HG02885 (cell line): ENCODE measurements around the gene SETD6.
"Not testable (repeated sequence)": the region's sequence is repeated elsewhere in the genome, so short reads cannot be mapped to it uniquely, and the experiment has no call there.

ENCODE experiments used
- ATAC-seq: cut with Tn5 transposase; IDR thresholded peaks from one replicate; pipeline ENCODE4 v1.9.1; 2021; ENCODE audit warnings: mild to moderate bottlenecking; ENCODE audit not compliant: unreplicated experiment, poor library complexity

SETD6 gene

DNA sequence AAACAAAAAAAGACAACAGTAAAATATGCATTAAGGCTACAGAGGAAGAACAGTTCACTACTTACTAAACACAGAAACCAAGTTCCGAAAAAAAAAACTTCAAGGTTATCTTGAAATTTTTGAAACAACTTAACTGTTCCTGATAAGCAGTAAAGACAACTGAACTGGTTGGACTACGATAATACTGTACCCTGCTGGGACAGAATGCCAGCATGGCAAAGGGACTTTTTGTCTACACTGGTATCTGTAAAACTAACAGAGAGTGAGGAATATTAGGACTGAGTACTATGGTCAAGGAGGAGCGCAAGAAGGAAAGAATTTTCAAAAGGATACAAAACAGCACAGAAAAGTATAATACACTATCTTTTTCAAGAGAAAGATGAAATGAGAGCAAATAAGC is 19.8 kb downstream of the SETD6 start:
- no peak for ATAC-seq

DNA sequence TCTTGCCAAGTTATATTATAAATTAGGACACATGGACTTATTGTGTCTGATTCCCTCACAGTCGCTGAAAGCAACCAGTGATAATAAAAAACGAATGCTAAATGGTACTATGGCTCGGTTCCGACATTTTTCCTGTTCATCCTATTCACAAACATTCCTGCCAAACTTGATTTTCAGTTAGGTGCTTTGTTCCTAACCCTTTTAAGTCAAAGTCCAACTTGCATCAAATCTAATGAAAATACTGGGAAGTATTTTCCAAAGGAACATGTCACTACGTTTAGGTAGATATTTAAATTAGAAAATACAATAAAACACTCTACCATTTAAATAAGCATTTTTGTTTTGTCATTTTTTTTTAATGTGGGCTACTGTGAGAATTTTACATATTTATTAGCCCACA is 21.0 kb downstream of the SETD6 start:
- ATAC-seq: no peak

DNA sequence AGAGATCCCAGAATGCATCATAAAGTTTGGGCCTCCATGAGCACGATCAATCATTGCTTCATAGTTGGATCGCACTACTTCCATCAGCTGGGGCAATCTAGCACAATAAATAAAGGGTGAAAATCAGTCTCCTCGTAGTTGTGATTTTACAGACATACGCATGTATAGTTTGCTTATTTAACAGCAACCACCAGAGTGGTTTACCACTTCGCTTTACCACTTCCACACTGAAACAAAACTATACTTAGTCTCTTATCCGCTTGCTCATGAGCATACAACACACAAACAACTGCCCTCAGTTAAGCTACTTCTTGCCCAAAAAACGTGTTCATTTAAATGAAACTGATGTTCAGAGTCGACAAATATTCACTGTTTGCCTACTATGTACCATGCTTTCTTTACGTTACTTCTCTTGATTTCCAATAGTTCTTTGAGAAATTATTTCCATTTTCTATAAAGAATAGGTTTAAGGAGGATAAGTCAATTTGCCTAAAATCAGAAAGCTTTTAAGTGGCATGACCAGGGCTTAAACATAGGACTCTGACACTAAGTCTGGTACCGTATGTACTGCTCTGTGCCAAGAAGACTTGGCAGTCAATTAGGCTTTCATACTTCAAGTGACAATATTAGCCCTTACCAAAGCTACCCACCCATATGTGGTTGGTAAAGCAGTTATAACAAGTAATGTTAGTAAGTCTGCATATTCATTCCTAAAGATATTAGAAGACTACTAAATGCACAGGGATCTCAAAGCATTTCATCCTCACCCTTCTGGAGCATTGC is 22.0 kb downstream of the SETD6 start:
- ATAC-seq: no peak

DNA sequence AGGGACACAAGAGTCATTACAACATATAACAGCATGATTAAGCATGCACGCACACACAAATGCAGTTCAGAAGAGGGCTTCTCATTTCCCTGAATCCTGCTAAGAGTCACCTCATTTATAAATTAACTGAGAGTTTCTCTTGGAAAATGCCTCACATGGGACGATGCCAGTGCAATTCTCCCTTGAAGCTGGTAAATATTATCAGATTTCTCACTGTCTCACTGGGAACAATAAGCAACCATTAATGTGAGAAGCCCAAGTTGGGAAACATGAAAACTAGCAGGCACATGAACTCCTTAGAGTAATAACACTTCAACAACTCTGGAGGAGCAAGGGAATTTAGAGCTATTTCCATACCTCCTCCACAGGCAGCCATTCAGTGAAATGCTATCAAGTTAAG is 26.4 kb downstream of the SETD6 start:
- no peak for ATAC-seq

DNA sequence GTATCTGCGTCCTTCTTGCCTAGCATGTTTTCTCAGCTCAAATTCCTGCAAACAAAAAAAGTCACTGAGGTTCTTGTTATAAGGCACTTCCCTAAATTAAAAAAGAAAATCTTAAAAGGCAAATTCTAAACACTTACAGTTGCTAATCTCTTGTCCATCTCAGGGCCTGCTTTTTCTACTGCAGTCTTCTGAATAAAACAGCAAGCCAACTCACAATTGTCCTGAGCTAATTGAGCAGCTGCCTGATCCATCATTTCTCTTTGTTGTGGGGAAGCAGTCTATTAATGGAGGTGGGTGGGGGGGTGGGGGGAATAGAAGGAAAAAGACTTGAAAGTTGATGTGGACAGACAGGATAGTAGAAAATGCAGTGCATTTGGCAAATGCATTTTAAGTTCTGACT is 27.0 kb downstream of the SETD6 start:
- no peak for ATAC-seq

DNA sequence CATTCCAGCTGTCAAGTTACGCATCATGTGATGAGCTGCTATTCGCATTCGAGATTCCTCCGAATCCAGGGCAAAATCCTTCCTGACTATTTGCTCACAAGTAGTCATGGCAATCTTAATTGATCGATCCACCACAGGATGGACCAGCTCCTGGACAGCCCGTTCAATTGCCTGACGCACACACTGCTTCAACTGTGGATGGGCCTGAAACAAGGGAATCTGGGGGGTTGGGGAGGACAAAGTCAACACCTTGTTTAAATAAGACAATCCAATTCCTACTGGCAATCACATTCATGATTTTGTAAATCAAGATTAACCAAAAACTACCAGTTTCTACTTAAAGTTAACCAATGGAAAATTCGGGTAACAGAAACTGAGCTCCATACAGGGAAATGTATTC is 28.4 kb downstream of the SETD6 start:
- no peak for ATAC-seq

DNA sequence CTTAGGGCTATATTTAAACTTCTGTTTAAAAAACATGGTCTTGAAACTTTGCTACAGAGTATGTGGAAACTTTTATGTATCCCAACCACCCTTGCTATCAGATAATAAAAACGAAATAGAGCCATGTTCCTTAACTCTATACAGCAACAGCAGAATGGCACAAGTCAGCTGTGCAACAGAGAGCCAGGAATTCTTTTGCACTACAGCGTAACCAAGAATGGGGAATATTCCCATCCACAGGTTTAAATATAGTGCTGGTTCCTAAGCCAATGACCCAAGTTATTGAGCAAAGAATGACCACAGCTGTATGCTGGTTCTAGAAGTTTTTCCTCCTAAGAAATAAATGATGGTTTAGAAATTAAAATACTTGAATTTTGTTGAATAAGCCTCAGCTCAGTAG is 33.1 kb downstream of the SETD6 start:
- ATAC-seq: no peak

DNA sequence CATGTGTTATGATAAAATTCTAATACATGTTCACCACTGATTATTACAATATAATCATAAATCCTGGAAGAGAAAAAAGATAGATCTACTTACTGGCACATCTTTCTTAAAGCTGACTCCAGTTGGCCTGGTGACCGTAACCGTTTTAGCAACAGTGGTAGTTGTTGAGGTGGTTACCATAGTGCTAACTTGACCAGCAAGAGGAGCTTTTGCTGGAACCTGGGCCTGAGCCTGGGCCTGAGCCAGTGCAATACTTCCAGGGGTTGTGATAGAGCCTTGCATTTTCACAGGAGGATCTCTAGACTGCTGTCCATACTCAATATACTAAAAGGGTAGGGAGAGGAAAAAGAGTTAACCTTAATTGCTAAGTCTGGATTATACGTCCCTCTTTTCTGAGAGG is 36.2 kb downstream of the SETD6 start:
- ATAC-seq: no peak

DNA sequence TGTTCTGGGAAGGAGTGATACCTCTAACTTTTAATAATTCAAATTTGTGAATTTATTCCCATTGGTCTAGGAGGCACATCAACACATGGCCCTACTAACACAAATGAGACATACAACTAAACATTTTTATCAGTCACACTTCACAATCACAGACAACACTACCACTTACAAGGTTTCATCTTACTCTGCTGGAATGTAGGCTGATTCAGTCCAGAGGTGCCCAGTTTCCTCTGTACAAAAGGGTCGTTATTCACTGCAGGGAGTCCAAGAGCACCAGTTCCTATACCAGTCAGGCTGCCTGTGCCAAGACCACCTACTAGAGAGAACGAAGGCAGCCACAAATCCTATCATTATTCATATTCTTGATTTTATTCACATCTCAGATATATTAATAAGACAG is 41.4 kb downstream of the SETD6 start:
- ATAC-seq: no peak

DNA sequence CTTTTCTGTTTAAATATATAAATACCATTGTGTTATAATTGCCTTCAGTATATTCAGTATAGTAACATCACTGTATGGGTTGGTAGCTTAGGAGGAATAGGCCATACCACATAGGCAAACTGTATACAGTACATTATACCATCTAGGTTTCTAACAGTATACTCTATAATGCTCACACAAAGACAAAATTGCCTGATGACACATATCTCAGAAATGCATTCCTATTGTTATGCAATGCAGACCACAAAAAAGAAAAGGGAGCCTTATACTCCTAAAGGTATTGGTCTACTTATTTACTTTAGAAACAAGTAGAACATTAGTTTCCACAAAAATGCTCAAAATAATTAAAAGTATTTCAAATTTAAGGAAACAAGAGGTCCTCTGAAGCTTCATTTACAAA is 47.9 kb downstream of the SETD6 start:
- no peak for ATAC-seq

DNA sequence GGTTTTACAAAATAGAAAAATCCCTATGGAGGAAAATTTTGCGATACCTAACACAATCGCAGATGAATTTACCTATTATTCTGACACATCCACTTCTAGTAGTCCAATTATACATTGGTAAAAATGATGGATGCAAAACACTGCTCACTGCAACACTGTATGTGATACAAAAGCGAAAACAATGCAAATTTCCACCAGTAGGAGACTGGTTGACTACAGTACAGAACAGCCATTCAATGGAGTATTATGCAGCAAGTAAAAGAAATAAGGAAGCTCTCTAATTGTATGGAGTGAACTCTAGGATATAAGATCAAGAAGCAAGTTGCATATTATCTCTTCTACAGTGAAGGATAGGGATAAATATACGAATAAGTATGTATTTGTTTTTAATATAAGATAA is 48.5 kb downstream of the SETD6 start:
- ATAC-seq: no peak

DNA sequence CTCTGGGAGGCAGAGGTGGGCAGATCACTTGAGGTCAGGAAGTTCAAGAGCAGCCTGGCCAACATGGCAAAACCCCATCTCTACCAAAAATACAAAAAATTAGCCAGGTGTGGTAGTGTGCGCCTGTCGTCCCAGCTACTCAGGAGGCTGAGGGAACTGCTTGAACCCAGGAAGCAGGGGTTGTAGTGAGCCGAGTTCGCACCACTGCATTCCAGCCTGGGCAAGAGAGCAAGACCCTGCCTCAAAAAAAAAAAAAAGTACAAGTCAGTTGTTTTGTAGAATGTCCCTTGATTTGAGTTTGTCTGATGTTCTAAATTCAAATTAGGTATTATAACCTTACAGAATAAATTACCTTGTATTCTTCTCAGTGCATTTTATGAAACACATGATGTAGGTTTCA is 50.4 kb downstream of the SETD6 start:
- ATAC-seq: not testable (repeated sequence)
